Measurements from ENCODE around the gene IZUMO2.
"Not testable (repeated sequence)": the region's sequence is repeated elsewhere in the genome, so short reads cannot be mapped to it uniquely, and the experiment has no call there.

DNA sequence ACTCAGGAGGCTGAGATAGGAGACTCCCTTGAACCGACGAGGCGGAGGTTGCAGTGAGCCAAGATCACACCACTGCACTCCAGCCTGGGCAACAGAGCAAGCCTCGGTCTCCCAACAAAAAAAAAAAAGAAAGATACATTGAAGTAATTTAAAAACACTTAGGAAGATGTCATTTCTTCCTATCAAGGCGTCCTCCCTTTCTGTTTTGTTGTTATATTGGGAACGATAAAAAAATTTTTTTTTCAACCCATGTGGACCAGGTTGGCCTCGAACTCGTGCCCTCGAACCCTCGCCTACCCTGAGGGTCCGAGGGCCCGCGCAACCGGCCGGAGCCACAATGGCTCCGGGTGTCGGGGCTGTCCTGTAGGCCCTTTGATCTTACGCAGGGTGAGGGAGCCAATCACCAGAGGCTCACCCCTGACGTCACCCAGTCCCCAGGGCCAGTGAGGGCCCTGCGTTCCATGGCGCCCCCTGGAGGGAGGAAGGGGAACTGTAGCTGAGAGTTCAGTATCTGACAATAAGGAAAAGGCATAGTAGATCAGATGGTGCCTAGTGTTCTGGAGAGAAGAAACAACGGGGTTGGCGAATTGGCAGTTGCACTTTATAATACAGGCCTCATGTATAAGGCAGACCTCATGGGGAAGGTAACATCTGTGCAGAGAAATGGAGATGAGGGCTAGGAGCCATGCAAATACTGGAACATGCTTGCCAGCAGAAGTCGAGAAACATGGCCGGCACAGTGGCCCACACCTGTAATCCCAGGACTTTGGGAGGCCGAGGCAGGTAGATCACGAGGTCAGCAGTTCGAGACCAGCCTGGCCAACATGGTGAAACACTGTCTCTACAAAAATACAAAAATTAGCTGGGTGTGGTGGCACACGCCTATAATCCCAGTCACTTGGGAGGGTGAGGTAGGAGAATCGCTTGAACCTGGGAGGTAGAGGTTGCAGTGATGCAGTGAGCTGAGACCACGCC lies 29.3 kb downstream of the IZUMO2 start:
- TF ChIP-seq POLR2A (IDR thresholded peaks at IDR 0.05): not testable (repeated sequence)
- TF ChIP-seq, protein P1, sequence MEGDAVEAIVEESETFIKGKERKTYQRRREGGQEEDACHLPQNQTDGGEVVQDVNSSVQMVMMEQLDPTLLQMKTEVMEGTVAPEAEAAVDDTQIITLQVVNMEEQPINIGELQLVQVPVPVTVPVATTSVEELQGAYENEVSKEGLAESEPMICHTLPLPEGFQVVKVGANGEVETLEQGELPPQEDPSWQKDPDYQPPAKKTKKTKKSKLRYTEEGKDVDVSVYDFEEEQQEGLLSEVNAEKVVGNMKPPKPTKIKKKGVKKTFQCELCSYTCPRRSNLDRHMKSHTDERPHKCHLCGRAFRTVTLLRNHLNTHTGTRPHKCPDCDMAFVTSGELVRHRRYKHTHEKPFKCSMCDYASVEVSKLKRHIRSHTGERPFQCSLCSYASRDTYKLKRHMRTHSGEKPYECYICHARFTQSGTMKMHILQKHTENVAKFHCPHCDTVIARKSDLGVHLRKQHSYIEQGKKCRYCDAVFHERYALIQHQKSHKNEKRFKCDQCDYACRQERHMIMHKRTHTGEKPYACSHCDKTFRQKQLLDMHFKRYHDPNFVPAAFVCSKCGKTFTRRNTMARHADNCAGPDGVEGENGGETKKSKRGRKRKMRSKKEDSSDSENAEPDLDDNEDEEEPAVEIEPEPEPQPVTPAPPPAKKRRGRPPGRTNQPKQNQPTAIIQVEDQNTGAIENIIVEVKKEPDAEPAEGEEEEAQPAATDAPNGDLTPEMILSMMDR (IDR thresholded peaks at IDR 0.05): not testable (repeated sequence)

Data from esophagus squamous epithelium (tissue), 4 donors.